Medulla oblongata (tissue), 1 donor: ENCODE results near the gene SYNJ2.
A peak's percentile ranks its signal among the peaks of the same experiment; 100 is the strongest.
"Not testable (repeated sequence)": the region's sequence is repeated elsewhere in the genome, so short reads cannot be mapped to it uniquely, and the experiment has no call there.

Experiments used
- DNase-seq: peaks from one replicate; pipeline ENCODE4 v3.0.0-alpha.2; 2015; ENCODE audit errors: extremely low spot score

SYNJ2 gene

GRCh38 chr6:157981395-157982101 lies at the start of gene SYNJ2:
Gene SYNJ2, plus strand, starts transcription at chr6:157981863. Its CDS starts 99 bp downstream, at chr6:157981962.
- peak; percentile 66 for DNase-seq

GRCh38 chr6:157935786-157936185 lies 45.9 kb upstream of the SYNJ2 start:
- DNase-seq = no peak

GRCh38 chr6:157937318-157937717 lies 44.3 kb upstream of the SYNJ2 start:
- no peak for DNase-seq

GRCh38 chr6:157937916-157938315 lies 43.7 kb upstream of the SYNJ2 start:
- no peak for DNase-seq

- peak; percentile 13 for DNase-seq
Observed at GRCh38 chr6:157940375-157941036, 41.2 kb upstream of the SYNJ2 start.

- DNase-seq = peak; percentile 95
Observed at GRCh38 chr6:157941101-157941863, 40.4 kb upstream of the SYNJ2 start.

- no peak for DNase-seq
Observed at GRCh38 chr6:157942351-157942750, 39.3 kb upstream of the SYNJ2 start.

GRCh38 chr6:157943249-157943963 lies 38.3 kb upstream of the SYNJ2 start:
- peak; percentile 16 for DNase-seq

GRCh38 chr6:157943964-157944283 lies 37.7 kb upstream of the SYNJ2 start:
- no peak for DNase-seq

GRCh38 chr6:157944983-157945931 lies 36.4 kb upstream of the SYNJ2 start:
- DNase-seq = no peak

- DNase-seq = no peak
Observed at GRCh38 chr6:157946053-157946617, 35.5 kb upstream of the SYNJ2 start.

- DNase-seq = peak; percentile 85
Observed at GRCh38 chr6:157946865-157947532, 34.7 kb upstream of the SYNJ2 start.

GRCh38 chr6:157950899-157951298 lies 30.8 kb upstream of the SYNJ2 start:
- not testable (repeated sequence) for DNase-seq

- no peak for DNase-seq
Observed at GRCh38 chr6:157951828-157952227, 29.8 kb upstream of the SYNJ2 start.

GRCh38 chr6:157952861-157953351 lies 28.8 kb upstream of the SYNJ2 start:
- no peak for DNase-seq

GRCh38 chr6:157953580-157954091 lies 28.0 kb upstream of the SYNJ2 start:
- DNase-seq = no peak

GRCh38 chr6:157954150-157955117 lies 27.2 kb upstream of the SYNJ2 start:
- no peak for DNase-seq

- peak; percentile 21 for DNase-seq
Observed at GRCh38 chr6:157955675-157956074, 26.0 kb upstream of the SYNJ2 start.
